Ascending aorta (tissue), 2 donors: ENCODE measurements around the gene LYZL6. TPM values are rescaled to one million over a fixed set of nuclear protein-coding genes. Genes with fewer than 3 reads are reported as not detected.

Experiments used
- DNase-seq, 2 donors: peaks; one replicate each; pipeline ENCODE4 v3.0.0-alpha.2; 2019; ENCODE audit warnings: low spot score in 2 of 2
- H3K27ac ChIP-seq, 2 donors: fragments of 200-600 bp; sonication (generic); one replicate each; pipeline ENCODE4 v1.5.1; 2016 to 2017; ENCODE audit warnings: mild to moderate bottlenecking in 1 of 2
- H3K27me3 ChIP-seq: fragments of 200-600 bp; sonication (generic); one replicate; pipeline ENCODE4 v1.5.1; 2017
- H3K36me3 ChIP-seq, 2 donors: fragments of 200-600 bp; sonication (generic); one replicate each; pipeline ENCODE4 v1.5.1; 2016
- H3K4me1 ChIP-seq, 2 donors: fragments of 200-600 bp; sonication (generic); one replicate each; pipeline ENCODE4 v1.5.1; 2016 to 2017; ENCODE audit warnings: mild to moderate bottlenecking in 1 of 2
- H3K4me3 ChIP-seq, 2 donors: fragments of 200-600 bp; sonication (generic); one replicate each; pipeline ENCODE4 v1.5.1; 2016 to 2017; ENCODE audit warnings: mild to moderate bottlenecking in 1 of 2
- H3K9me3 ChIP-seq, 2 donors: fragments of 200-600 bp; sonication (generic); one replicate each; pipeline ENCODE4 v1.5.1; 2016
- intact Hi-C: fragments of 100-400 bp; cut with DNase I; formaldehyde crosslinking; loops from one replicate; pipeline ENCODE4 v1.15.1; 2023
- total RNA-seq: library from RNA; depleted of rRNA; stranded (reverse); fragments of >200 nt; gene quantifications from one replicate; pipeline ENCODE4 v1.1.0, GENCODE V29; 2016
- TF ChIP-seq, protein P1 (sequence below), 3 experiments: fragments of 200-600 bp in 2 of 3; fragments of 450-650 bp in 1 of 3; sonication (generic) in 2 of 3; IDR thresholded peaks; one replicate each; pipeline ENCODE4 v1.5.1; 2016 to 2019; ENCODE audit warnings: antibody characterized with exemption in 3 of 3, mild to moderate bottlenecking in 1 of 3, moderate library complexity in 1 of 3

Gene LYZL6
- total RNA-seq, 1 donor from 2014 or later: not detected

- intact Hi-C loops: no loop called here
- Histone ChIP-seq H3K36me3 (no peaks in the 10 kb centered on the region), H3K9me3 (no peaks in the 10 kb centered on the region), H3K27me3 (no peaks in the 10 kb centered on the region), H3K4me3 (no peak overlapping the region), H3K27ac (no peak overlapping the region), H3K4me1 (peaks cover 0 to 8% of the 10 kb centered on the region in 2 donors)
- TF ChIP-seq, protein P1, sequence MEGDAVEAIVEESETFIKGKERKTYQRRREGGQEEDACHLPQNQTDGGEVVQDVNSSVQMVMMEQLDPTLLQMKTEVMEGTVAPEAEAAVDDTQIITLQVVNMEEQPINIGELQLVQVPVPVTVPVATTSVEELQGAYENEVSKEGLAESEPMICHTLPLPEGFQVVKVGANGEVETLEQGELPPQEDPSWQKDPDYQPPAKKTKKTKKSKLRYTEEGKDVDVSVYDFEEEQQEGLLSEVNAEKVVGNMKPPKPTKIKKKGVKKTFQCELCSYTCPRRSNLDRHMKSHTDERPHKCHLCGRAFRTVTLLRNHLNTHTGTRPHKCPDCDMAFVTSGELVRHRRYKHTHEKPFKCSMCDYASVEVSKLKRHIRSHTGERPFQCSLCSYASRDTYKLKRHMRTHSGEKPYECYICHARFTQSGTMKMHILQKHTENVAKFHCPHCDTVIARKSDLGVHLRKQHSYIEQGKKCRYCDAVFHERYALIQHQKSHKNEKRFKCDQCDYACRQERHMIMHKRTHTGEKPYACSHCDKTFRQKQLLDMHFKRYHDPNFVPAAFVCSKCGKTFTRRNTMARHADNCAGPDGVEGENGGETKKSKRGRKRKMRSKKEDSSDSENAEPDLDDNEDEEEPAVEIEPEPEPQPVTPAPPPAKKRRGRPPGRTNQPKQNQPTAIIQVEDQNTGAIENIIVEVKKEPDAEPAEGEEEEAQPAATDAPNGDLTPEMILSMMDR (IDR thresholded peaks at IDR 0.05): no peak
- DNase-seq: no peak
These were observed 10.9 kb downstream of the LYZL6 start for GRCh38 chr17:35932586-35932985.

GRCh38 chr17:35931794-35932425 lies 11.6 kb downstream of the LYZL6 start:
- no peak overlapping the region for H3K27ac ChIP-seq
- no peak for DNase-seq

GRCh38 chr17:35930211-35931065 lies 13.1 kb downstream of the LYZL6 start, which contains the start of gene RDM1:
Gene RDM1 (minus strand): TSS chr17:35930773. CDS start chr17:35930727, 46 bp downstream.
- Histone ChIP-seq H3K4me1 (peaks cover 0 to 8% of the 10 kb centered on the region in 2 donors), H3K36me3 (no peaks in the 10 kb centered on the region), H3K27me3 (no peaks in the 10 kb centered on the region), H3K27ac (no peak within 1 kb of the TSS), H3K4me3 (peak within 1 kb of the TSS; percentile 50 to 51), H3K9me3 (no peaks in the 10 kb centered on the region)
- TF ChIP-seq, protein P1 (IDR thresholded peaks at IDR 0.05): no peak
- peak in 1 of 2 donors; percentile 68 for DNase-seq
- intact Hi-C loops: no loop called here

More at GRCh38 chr17:35931794-35932425, 11.6 kb downstream of the LYZL6 start:
- TF ChIP-seq, protein P1 (IDR thresholded peaks at IDR 0.05): no peak
- Histone ChIP-seq H3K36me3 (no peaks in the 10 kb centered on the region), H3K4me3 (no peak overlapping the region), H3K27me3 (no peaks in the 10 kb centered on the region), H3K4me1 (peaks cover 0 to 8% of the 10 kb centered on the region in 2 donors), H3K9me3 (no peaks in the 10 kb centered on the region)
- intact Hi-C loops: no loop called here

- peaks cover 0 to 8% of the 10 kb centered on the region in 2 donors for H3K4me1 ChIP-seq
- no peak overlapping the region for H3K27ac ChIP-seq
- no peak for DNase-seq
- TF ChIP-seq, protein P1 (IDR thresholded peaks at IDR 0.05): no peak
- H3K36me3 ChIP-seq: no peaks in the 10 kb centered on the region
- intact Hi-C loops: no loop called here
- no peak overlapping the region for H3K4me3 ChIP-seq
- no peaks in the 10 kb centered on the region for H3K9me3 ChIP-seq
- H3K27me3 ChIP-seq: no peaks in the 10 kb centered on the region
These were observed 15.8 kb downstream of the LYZL6 start for GRCh38 chr17:35927714-35928113.

DNA sequence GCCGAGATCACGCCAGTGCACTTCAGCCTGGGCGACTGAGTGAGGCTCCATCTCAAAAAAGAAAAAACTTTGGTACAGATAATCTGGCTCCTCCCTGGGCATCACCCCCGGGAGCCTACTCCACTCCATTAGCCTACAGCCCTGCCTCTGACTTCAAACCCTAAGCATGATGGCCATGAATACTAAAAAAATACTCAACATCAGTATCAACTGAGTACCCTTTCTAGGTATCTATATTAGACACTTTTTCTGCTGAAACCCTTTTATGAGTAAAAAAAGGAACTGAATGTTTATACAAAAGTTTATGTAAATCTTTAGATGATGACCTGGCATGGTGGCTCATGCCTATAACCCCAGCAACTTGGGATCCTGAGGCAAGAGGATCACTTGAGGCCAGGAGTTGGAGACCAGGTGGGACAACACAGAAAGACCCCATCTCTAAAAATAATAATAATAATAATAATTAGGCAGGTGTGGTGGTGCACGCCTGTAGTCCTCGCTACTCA lies 19.9 kb downstream of the LYZL6 start:
- intact Hi-C loops: no loop called here
- no peaks in the 10 kb centered on the region for H3K27me3 ChIP-seq
- H3K4me3 ChIP-seq: no peak overlapping the region
- H3K9me3 ChIP-seq: no peaks in the 10 kb centered on the region
- H3K27ac ChIP-seq: no peak overlapping the region
- TF ChIP-seq, protein P1 (IDR thresholded peaks at IDR 0.05): no peak
- no peaks in the 10 kb centered on the region for H3K4me1 ChIP-seq
- DNase-seq: no peak
- H3K36me3 ChIP-seq: no peaks in the 10 kb centered on the region
